ENCODE measurements around the gene EYS.

GRCh38 chr6:63706630-63707029 lies 2000.4 kb downstream of the EYS start:
- TF ChIP-seq CTCF (IDR thresholded peaks at IDR 0.05; ENCODE audit: low read depth, low read length) (no peak), MYC (IDR thresholded peaks at IDR 0.05; ENCODE audit: low read depth, low read length) (no peak)
